Esophagus muscularis mucosa (tissue), 3 donors: ENCODE data around the gene ATAD3B.
"Not testable (repeated sequence)": the region's sequence is repeated elsewhere in the genome, so short reads cannot be mapped to it uniquely, and the experiment has no call there.

Experiments
- POLR2A ChIP-seq: fragments of 450-650 bp; IDR thresholded peaks from one replicate; pipeline ENCODE4 v1.6.1; 2017; ENCODE audit warnings: antibody characterized with exemption, moderate library complexity, mild to moderate bottlenecking, low read depth
- POLR2AphosphoS5 ChIP-seq, 2 donors: sonication (generic); formaldehyde crosslinking; IDR thresholded peaks; one replicate each; pipeline ENCODE4 v1.6.1; 2017; ENCODE audit warnings: antibody characterized with exemption in 2 of 2
- TF ChIP-seq, protein P1 (sequence below), 3 experiments: fragments of 200-600 bp in 2 of 3; fragments of 450-650 bp in 1 of 3; sonication (generic) in 2 of 3; IDR thresholded peaks; one replicate each; pipeline ENCODE4 v1.5.1; 2017 to 2019; ENCODE audit warnings: antibody characterized with exemption in 3 of 3, mild to moderate bottlenecking in 2 of 3, moderate library complexity in 1 of 3

DNA sequence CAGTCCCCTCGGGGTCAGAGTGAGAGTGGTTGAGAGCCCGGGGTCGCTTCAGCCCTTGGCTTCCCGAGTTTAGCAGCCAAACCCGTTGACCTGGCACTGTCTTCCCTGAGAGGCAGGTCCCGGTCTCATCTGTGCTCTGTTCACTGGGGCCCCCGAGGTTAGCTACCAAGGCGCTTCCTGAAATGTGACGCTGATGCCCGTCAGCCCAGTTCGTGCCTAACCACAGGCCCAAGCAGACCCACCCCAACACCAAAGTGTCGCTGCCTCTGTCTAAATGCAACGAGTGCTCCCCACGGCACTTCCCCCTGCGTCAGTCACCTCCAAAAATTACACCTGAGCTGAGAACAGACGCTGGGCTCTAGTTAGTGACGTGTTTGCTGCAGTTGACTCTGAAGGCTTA is 4.4 kb downstream of the ATAD3B start:
- not testable (repeated sequence) for TF ChIP-seq POLR2AphosphoS5 (IDR thresholded peaks at IDR 0.05); POLR2A
- TF ChIP-seq, protein P1, sequence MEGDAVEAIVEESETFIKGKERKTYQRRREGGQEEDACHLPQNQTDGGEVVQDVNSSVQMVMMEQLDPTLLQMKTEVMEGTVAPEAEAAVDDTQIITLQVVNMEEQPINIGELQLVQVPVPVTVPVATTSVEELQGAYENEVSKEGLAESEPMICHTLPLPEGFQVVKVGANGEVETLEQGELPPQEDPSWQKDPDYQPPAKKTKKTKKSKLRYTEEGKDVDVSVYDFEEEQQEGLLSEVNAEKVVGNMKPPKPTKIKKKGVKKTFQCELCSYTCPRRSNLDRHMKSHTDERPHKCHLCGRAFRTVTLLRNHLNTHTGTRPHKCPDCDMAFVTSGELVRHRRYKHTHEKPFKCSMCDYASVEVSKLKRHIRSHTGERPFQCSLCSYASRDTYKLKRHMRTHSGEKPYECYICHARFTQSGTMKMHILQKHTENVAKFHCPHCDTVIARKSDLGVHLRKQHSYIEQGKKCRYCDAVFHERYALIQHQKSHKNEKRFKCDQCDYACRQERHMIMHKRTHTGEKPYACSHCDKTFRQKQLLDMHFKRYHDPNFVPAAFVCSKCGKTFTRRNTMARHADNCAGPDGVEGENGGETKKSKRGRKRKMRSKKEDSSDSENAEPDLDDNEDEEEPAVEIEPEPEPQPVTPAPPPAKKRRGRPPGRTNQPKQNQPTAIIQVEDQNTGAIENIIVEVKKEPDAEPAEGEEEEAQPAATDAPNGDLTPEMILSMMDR (IDR thresholded peaks at IDR 0.05): not testable (repeated sequence)
